ENCODE data around the gene SEMA4B. TPM values are rescaled to one million over a fixed set of nuclear protein-coding genes. Genes with fewer than 3 reads are reported as not detected.
"Not testable (repeated sequence)": the region's sequence is repeated elsewhere in the genome, so short reads cannot be mapped to it uniquely, and the experiment has no call there.

The SEMA4B gene
- 16.3 and 16.7 TPM in 2 replicates for total RNA-seq

- no peak for DNase-seq (ENCODE audit: extremely low read depth, low read depth, low spot score)
Observed at GRCh38 chr15:90201130-90201943, at the start of gene SEMA4B. TSS of gene SEMA4B (plus strand) at chr15:90201330. CDS start at chr15:90201579, 249 bp downstream.

- DNase-seq (ENCODE audit: extremely low read depth, low read depth, low spot score): no peak
Observed at GRCh38 chr15:90151989-90152645, 49.0 kb upstream of the SEMA4B start.

GRCh38 chr15:90153658-90154057, 47.5 kb upstream of the SEMA4B start:
- DNase-seq (ENCODE audit: extremely low read depth, low read depth, low spot score): no peak

- no peak for DNase-seq (ENCODE audit: extremely low read depth, low read depth, low spot score)
Observed at GRCh38 chr15:90154246-90154645, 46.9 kb upstream of the SEMA4B start.

- no peak for DNase-seq (ENCODE audit: extremely low read depth, low read depth, low spot score)
Observed at GRCh38 chr15:90154861-90155626, 46.1 kb upstream of the SEMA4B start.

GRCh38 chr15:90159213-90159612, 41.9 kb upstream of the SEMA4B start:
- no peak for DNase-seq (ENCODE audit: extremely low read depth, low read depth, low spot score)

- no peak for DNase-seq (ENCODE audit: extremely low read depth, low read depth, low spot score)
Observed at GRCh38 chr15:90160781-90161727, 40.1 kb upstream of the SEMA4B start.

- no peak for DNase-seq (ENCODE audit: extremely low read depth, low read depth, low spot score)
Observed at GRCh38 chr15:90161950-90162361, 39.2 kb upstream of the SEMA4B start.

- no peak for DNase-seq (ENCODE audit: extremely low read depth, low read depth, low spot score)
Observed at GRCh38 chr15:90162956-90163355, 38.2 kb upstream of the SEMA4B start.

- DNase-seq (ENCODE audit: extremely low read depth, low read depth, low spot score): not testable (repeated sequence)
Observed at GRCh38 chr15:90164239-90164638, 36.9 kb upstream of the SEMA4B start.

GRCh38 chr15:90165157-90165556, 36.0 kb upstream of the SEMA4B start:
- DNase-seq (ENCODE audit: extremely low read depth, low read depth, low spot score): no peak

- peak; percentile 85 for DNase-seq (ENCODE audit: extremely low read depth, low read depth, low spot score)
Observed at GRCh38 chr15:90165659-90166489, 35.3 kb upstream of the SEMA4B start.

- DNase-seq (ENCODE audit: extremely low read depth, low read depth, low spot score): no peak
Observed at GRCh38 chr15:90167121-90167520, 34.0 kb upstream of the SEMA4B start.

GRCh38 chr15:90171623-90172022, 29.5 kb upstream of the SEMA4B start:
- no peak for DNase-seq (ENCODE audit: extremely low read depth, low read depth, low spot score)

- no peak for DNase-seq (ENCODE audit: extremely low read depth, low read depth, low spot score)
Observed at GRCh38 chr15:90173372-90173771, 27.8 kb upstream of the SEMA4B start.

GRCh38 chr15:90174140-90174875, 26.8 kb upstream of the SEMA4B start:
- no peak for DNase-seq (ENCODE audit: extremely low read depth, low read depth, low spot score)

GRCh38 chr15:90177012-90177411, 24.1 kb upstream of the SEMA4B start:
- DNase-seq (ENCODE audit: extremely low read depth, low read depth, low spot score): no peak
